Activated naive CD4-positive, alpha-beta T cell treated with anti-CD3 and anti-CD28 coated beads, Interleukin-2, amount 10 ng/mL, durations not matched to agents 7 days and 5 days (primary cell): Measurements from ENCODE around the gene RNU1-4.
"Not testable (repeated sequence)": the region's sequence is repeated elsewhere in the genome, so short reads cannot be mapped to it uniquely, and the experiment has no call there.

Experiments
- CTCF ChIA-PET: fragments of 350-600 bp; sonication (Branson Sonifier 250); formaldehyde crosslinking; loops from one replicate; lab custom pipeline; 2021; ENCODE audit warnings: antibody characterized with exemption; lab: Charles Lee
- DNase-seq: peaks from one replicate; pipeline ENCODE4 v3.0.0-alpha.2; 2020
- H3K27ac Mint-ChIP-seq: one replicate; pipeline ENCODE4 v1.8.0; 2021; ENCODE audit warnings: mild to moderate bottlenecking, moderate library complexity, mixed read lengths
- H3K27me3 Mint-ChIP-seq: one replicate; pipeline ENCODE4 v1.8.0; 2021; ENCODE audit warnings: mild to moderate bottlenecking, mixed read lengths
- H3K36me3 Mint-ChIP-seq: one replicate; pipeline ENCODE4 v1.8.0; 2021; ENCODE audit warnings: mixed read lengths
- H3K4me1 Mint-ChIP-seq: one replicate; pipeline ENCODE4 v1.8.0; 2021; ENCODE audit warnings: mixed read lengths
- H3K4me3 Mint-ChIP-seq: one replicate; pipeline ENCODE4 v1.8.0; 2021; ENCODE audit warnings: mild to moderate bottlenecking, moderate library complexity, mixed read lengths
- H3K9me3 Mint-ChIP-seq: one replicate; pipeline ENCODE4 v1.8.0; 2021; ENCODE audit warnings: mixed read lengths

RNU1-4 gene

DNA sequence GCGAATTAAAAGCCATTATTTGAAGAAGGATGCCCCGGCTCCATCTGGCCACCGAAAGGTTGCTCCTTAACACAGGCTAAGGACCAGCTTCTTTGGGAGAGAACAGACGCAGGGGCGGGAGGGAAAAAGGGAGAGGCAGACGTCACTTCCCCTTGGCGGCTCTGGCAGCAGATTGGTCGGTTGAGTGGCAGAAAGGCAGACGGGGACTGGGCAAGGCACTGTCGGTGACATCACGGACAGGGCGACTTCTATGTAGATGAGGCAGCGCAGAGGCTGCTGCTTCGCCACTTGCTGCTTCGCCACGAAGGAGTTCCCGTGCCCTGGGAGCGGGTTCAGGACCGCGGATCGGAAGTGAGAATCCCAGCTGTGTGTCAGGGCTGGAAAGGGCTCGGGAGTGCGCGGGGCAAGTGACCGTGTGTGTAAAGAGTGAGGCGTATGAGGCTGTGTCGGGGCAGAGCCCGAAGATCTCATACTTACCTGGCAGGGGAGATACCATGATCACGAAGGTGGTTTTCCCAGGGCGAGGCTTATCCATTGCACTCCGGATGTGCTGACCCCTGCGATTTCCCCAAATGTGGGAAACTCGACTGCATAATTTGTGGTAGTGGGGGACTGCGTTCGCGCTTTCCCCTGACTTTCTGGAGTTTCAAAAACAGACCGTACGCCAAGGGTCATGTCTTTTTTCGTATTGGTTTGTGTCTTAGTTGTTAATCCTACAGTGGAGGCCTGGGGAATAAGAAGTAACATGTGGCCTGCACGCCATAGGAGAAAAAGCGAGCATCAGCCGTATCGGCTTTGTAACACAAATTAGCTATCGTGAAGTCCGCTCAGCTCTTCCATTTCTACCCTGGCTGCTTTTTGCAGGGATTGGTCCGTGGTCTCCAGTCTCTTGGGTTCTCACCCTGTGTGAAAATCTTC is at the start of gene RNU1-4:
Gene RNU1-4, plus strand, starts transcription at position 470 of the 918 bp plus-strand sequence.
- DNase-seq, H3K27ac Mint-ChIP-seq, H3K4me1 Mint-ChIP-seq, CTCF ChIA-PET, H3K9me3 Mint-ChIP-seq, H3K27me3 Mint-ChIP-seq, H3K4me3 Mint-ChIP-seq, H3K36me3 Mint-ChIP-seq: not testable (repeated sequence)

DNA sequence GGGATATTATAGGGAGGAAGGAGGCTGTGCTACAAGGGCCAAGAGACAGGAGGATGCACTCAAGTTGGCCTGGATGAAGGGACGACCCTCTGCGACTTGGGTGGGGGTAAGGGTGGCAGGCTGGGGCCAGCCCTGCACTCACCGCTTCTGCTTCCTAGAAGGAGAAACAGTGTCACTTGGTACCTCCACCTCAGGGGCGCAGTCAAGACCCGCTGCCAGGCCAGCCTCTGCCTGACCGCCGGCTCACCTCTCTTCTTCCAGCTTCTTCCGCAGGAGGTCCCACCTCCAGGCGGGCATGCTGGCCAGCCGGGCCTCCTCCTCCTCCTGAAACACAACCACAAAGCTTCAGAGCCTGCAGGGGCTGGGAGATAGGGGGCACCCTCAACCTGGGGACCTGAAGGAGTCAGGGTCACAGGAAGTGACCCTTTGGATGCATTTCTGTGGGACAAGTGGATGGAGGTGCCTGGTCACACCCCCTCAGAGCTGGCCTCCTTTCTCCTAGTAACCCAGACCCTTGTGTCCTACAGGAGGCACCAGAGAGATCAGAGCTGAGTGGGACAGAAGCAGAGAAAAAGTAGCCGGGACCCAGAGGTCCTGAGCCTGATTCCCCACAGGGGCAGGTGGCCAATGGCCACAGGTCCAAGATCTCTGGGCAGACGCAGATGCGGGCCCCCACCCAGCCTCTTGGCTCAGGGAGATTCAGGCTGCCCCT is 49.2 kb upstream of the RNU1-4 start:
- H3K27ac Mint-ChIP-seq, H3K36me3 Mint-ChIP-seq, H3K4me1 Mint-ChIP-seq, H3K4me3 Mint-ChIP-seq, CTCF ChIA-PET, DNase-seq, H3K9me3 Mint-ChIP-seq: not testable (repeated sequence)
- peaks cover 17% of the 10 kb centered on the region for H3K27me3 Mint-ChIP-seq

DNA sequence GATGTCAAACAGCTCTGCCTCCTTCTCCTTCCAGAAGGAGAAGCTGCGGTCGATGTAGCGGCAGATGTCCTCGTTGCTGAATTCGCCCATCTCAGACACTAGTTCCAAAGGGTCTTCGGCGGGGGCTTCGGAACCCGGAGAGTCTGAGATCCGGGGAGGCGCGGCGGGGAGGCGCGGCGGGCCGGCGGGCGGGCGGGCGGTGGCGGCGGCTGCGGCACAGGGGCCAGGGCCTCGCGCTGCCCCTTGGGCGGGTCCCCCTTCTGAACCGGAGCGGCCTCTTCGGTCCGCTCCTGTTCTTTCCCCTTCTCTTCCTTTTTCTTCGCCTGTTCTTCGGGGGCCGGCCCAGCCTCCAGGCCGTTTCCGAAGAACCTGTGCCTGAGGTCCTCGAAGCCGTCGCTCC is 48.0 kb upstream of the RNU1-4 start:
- H3K36me3 Mint-ChIP-seq, H3K27ac Mint-ChIP-seq, H3K9me3 Mint-ChIP-seq, DNase-seq, CTCF ChIA-PET, H3K4me1 Mint-ChIP-seq, H3K4me3 Mint-ChIP-seq: not testable (repeated sequence)
- peaks cover 23% of the 10 kb centered on the region for H3K27me3 Mint-ChIP-seq

DNA sequence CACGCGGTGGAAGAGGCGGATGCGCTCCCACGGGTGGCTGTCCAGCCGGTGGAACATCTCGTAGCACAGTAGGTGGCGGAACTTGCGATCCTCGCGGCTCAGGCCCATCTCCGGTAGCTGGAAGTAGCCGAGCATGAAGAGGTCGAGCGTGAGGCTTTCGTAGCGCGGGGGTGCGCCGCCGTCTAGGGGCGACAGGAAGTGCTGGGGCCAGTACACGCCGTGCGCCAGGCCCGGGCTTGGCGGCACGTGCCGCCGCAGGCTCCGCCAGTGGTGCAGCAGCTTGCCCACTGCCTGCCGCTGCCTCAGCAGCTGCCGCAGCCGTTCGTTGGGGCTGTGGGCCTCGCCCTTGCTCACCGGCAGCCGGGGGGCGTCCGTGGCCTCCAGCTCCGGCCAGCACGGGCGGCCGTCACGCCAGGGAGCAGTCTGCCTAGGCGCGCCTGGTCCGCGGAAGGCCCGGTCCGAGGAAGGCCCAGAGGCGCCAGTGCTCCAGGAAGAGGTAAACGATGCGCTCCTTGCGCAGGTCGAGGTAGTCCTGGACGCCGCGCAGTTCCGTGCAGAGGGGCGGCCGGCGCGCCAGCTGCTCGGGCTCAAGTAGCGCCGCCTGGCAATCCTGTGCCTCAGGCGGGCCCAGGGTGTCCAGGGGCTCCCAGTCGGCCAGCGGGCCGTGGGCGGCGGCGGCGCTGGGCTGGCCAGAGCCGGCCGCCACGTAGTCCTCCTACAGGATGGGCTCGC is 47.4 kb upstream of the RNU1-4 start:
- H3K9me3 Mint-ChIP-seq, CTCF ChIA-PET, H3K4me3 Mint-ChIP-seq, DNase-seq, H3K27ac Mint-ChIP-seq, H3K4me1 Mint-ChIP-seq, H3K36me3 Mint-ChIP-seq: not testable (repeated sequence)
- H3K27me3 Mint-ChIP-seq: peaks cover 20% of the 10 kb centered on the region

DNA sequence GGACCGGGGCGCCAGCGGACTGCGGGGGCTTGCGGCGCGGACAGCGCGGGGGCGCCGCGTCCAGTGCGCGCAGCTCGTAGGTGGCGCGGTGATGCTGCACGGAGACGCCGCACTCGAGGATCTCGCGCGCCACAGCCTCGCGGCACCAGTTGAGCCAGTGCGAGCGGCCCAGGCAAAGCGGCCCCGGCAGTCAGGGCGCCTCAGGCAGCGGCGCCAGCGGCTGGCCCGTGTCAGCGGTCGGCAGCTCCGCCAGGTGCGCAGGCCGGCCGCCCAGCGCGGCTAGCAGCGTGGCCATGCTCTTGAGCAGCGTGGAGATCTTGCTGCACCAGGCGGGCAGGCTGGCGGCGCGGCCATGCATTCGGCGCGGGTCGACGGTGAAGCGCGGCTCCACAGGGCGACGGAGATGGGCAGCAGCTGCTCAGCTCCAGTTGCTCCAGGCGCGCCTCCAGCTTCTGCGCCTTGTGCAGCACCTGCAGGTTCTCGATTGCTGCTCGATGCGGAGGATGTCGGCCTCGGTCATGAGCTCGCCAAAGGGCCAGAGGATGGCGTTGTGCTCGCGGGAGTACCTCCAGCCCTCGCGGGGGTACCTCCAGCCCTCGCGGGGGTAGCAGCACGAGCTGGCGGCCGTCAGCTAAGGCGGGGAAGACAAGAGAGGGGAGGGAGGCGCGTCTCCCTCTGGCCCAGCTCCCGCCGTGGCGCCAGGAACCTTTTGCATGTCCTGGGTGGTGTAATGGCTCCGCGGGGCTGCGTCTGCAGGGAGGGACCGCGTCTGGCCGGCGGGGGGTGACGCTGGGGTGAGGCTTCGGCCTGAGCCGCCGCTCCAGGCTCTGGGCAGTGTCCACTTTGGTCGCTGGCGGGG is 46.6 kb upstream of the RNU1-4 start:
- H3K4me3 Mint-ChIP-seq, DNase-seq, H3K9me3 Mint-ChIP-seq, H3K4me1 Mint-ChIP-seq, H3K36me3 Mint-ChIP-seq, H3K27ac Mint-ChIP-seq: not testable (repeated sequence)
- CTCF ChIA-PET: interaction anchor here (1.2 to 1.4 kb wide), 2 partner anchors 14 to 15 kb away, joined by 3 to 5 read pairs; no protein-coding TSS in a partner anchor
- H3K27me3 Mint-ChIP-seq: peaks cover 25% of the 10 kb centered on the region

GRCh38 chr1:16694308-16694702 is 46.0 kb upstream of the RNU1-4 start:
- not testable (repeated sequence) for H3K27ac Mint-ChIP-seq, DNase-seq, H3K9me3 Mint-ChIP-seq, H3K36me3 Mint-ChIP-seq, H3K4me1 Mint-ChIP-seq, H3K4me3 Mint-ChIP-seq
- H3K27me3 Mint-ChIP-seq: peaks cover 30% of the 10 kb centered on the region
- CTCF ChIA-PET: interaction anchor here (1.2 to 1.4 kb wide), 2 partner anchors 13 to 15 kb away, joined by 3 to 5 read pairs; no protein-coding TSS in a partner anchor

- H3K27ac Mint-ChIP-seq, H3K4me3 Mint-ChIP-seq, H3K36me3 Mint-ChIP-seq, DNase-seq, H3K9me3 Mint-ChIP-seq, H3K4me1 Mint-ChIP-seq: not testable (repeated sequence)
- peaks cover 30% of the 10 kb centered on the region for H3K27me3 Mint-ChIP-seq
- CTCF ChIA-PET: interaction anchor here (0.8 kb wide), 1 partner anchor 9 kb away, joined by 4 read pairs; no protein-coding TSS in a partner anchor
Observed at GRCh38 chr1:16696507-16697150, 43.7 kb upstream of the RNU1-4 start.

DNA sequence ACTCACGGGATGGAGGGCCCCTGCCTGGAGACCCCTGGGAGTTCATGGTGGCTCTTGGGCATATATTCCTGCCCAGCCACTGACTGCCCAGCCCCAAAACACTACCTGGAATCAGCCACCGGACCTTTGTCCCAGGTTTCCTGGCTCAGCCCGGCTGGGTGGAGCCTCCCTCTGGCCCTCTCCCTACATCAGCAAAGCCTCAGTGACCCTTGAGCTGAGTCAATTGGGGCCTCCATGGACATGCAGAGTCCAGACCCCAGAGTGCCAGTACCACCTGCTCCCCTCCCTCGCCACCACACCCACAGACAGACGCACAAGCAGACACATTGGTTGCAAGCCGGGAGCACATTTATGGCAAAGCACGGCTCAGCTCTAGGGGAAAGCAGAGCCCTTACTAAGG is 43.2 kb upstream of the RNU1-4 start:
- not testable (repeated sequence) for H3K4me1 Mint-ChIP-seq
- CTCF ChIA-PET: interaction anchor here (0.8 kb wide), 1 partner anchor 10 kb away, joined by 4 read pairs; no protein-coding TSS in a partner anchor

GRCh38 chr1:16699440-16699839 is 40.9 kb upstream of the RNU1-4 start:
- H3K4me1 Mint-ChIP-seq, H3K4me3 Mint-ChIP-seq, H3K9me3 Mint-ChIP-seq, DNase-seq, H3K27ac Mint-ChIP-seq, CTCF ChIA-PET, H3K36me3 Mint-ChIP-seq: not testable (repeated sequence)
- H3K27me3 Mint-ChIP-seq: peaks cover 33% of the 10 kb centered on the region

More for the DNA sequence above, 43.2 kb upstream of the RNU1-4 start:
- peaks cover 30% of the 10 kb centered on the region for H3K27me3 Mint-ChIP-seq
- H3K9me3 Mint-ChIP-seq, H3K27ac Mint-ChIP-seq, H3K4me3 Mint-ChIP-seq, H3K36me3 Mint-ChIP-seq, DNase-seq: not testable (repeated sequence)

- H3K27ac Mint-ChIP-seq, H3K4me3 Mint-ChIP-seq, H3K9me3 Mint-ChIP-seq, H3K36me3 Mint-ChIP-seq, CTCF ChIA-PET, H3K4me1 Mint-ChIP-seq, DNase-seq: not testable (repeated sequence)
- H3K27me3 Mint-ChIP-seq: peaks cover 33% of the 10 kb centered on the region
Observed at GRCh38 chr1:16700138-16700895, 40.0 kb upstream of the RNU1-4 start.

- DNase-seq, CTCF ChIA-PET, H3K4me3 Mint-ChIP-seq, H3K36me3 Mint-ChIP-seq, H3K9me3 Mint-ChIP-seq, H3K27ac Mint-ChIP-seq, H3K4me1 Mint-ChIP-seq: not testable (repeated sequence)
- peaks cover 30% of the 10 kb centered on the region for H3K27me3 Mint-ChIP-seq
Observed at GRCh38 chr1:16701189-16701588, 39.1 kb upstream of the RNU1-4 start.

DNA sequence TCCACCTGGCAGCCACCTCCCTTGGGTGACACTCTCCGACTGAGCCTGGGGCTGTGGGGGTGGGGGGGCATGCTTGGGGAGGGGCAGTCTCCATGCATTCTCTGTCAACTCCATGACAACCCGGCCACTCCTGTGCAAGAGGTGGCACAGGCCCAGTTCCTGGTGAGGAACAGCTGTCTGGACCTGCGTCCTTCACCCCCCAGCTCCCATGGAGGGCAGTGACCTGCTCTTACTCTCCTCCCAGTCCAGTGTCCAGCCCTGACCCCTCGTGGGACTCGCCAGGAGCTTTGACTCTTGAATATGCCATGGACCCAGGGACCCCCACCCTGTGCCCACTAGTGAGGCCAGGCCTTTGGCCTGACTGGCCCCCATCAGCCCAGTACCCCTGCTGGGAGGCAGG is 38.0 kb upstream of the RNU1-4 start:
- CTCF ChIA-PET, H3K4me1 Mint-ChIP-seq, H3K36me3 Mint-ChIP-seq, H3K9me3 Mint-ChIP-seq, DNase-seq, H3K4me3 Mint-ChIP-seq, H3K27ac Mint-ChIP-seq: not testable (repeated sequence)
- H3K27me3 Mint-ChIP-seq: peaks cover 30% of the 10 kb centered on the region
